HG03354 (cell line): Measurements from ENCODE around the gene CLEC17A.
"Not testable (repeated sequence)": the region's sequence is repeated elsewhere in the genome, so short reads cannot be mapped to it uniquely, and the experiment has no call there.

Experiments
- ATAC-seq: cut with Tn5 transposase; IDR thresholded peaks from one replicate; pipeline ENCODE4 v1.9.1; 2021; ENCODE audit warnings: mild to moderate bottlenecking; ENCODE audit not compliant: unreplicated experiment, poor library complexity, severe bottlenecking

Gene CLEC17A

GRCh38 chr19:14575428-14575980 is 7.4 kb upstream of the CLEC17A start:
- ATAC-seq: no peak

GRCh38 chr19:14576363-14576762 is 6.5 kb upstream of the CLEC17A start:
- ATAC-seq: no peak

DNA sequence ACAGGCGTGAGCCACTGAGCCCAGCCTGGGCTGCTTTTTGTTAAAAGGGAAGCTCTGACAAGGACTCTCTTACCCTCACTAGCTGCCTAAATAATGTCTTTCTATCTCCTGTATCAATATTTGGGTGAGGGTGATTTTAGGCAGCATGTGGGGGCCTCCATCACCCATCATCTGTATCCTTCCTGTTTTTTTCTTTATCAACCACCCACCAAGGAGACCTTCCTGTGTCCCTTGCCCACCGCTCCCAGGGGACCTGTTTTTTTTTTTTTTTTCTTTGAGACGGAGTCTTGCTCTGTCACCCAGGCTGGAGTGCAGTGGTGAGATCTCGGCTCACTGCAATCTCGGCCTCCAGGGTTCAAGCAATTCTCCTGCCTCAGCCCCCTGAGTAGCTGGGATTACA is 5.6 kb upstream of the CLEC17A start:
- ATAC-seq: no peak

DNA sequence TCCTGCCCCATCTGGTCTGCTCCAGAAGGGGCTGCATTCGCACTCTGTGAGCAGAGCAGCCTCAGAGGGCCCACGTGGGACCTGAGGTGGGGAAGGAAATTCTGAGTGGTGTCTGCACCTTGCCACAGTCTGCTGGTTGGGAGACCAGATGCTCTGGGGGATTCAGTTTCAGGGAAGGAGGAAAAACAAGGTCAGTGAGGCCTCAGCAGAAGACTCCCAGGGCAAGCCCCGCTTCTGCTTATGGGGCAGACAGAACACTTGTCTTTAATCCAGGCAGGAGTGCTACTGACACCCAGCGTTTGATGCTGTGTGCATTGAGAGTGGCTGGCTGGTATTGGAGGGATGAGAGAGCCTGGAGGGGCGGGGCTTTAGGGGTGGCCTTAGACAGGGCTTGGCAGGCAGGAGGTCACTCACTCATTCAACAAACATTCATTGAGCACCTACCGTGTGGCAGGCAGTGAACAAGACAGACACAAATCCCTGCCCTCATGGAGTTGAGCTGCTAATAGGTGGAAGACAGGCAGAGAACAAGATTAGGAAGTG is 4.9 kb upstream of the CLEC17A start:
- ATAC-seq: no peak

- ATAC-seq: no peak
Observed at GRCh38 chr19:14580623-14581237, 2.2 kb upstream of the CLEC17A start.

GRCh38 chr19:14584372-14584771 is 1.5 kb downstream of the CLEC17A start:
- ATAC-seq: not testable (repeated sequence)

- peak; percentile 65 for ATAC-seq
Observed at GRCh38 chr19:14585187-14585586, 2.3 kb downstream of the CLEC17A start.

DNA sequence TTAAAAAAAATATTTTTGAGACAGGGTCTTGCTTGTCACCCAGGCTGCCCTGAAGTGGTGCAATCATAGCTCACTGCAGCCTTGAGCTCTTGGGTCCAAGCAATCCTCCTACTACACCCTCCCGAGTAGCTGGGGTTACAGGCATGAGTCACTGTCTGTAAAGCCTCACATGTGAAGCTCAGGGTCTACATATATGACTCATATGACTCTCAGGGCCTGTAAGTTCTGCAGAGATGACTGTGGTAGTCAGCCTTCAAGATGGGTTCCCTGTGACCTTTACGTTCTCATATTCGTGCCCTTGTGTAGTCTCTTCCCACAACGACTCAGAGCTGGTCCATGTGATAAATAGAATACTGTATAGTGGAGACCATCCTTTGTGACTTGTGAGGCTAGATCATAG is 6.5 kb downstream of the CLEC17A start:
- not testable (repeated sequence) for ATAC-seq

- no peak for ATAC-seq
Observed at GRCh38 chr19:14595558-14595957, 12.7 kb downstream of the CLEC17A start.

- ATAC-seq: no peak
Observed at GRCh38 chr19:14599548-14600147, 16.8 kb downstream of the CLEC17A start.

DNA sequence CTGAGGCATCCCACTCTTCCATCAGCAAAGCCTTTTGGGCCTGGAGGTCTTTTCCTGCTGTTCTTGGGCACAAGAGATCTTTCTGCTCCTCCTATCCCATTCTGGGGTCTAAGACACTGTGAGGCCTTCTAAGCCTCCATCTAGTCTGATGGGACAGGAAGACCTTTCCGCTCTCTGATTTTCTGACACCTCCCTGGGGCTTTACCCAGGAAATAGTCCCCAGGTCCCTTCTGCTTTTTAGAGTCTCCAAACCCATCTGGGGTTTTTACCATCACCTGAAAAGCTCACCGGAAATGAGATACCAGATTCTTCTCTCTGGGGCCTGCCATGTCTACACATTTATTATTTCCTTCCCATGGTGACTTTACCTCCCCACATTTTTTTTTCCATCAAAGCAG is 21.1 kb downstream of the CLEC17A start:
- peak; percentile 83 for ATAC-seq

DNA sequence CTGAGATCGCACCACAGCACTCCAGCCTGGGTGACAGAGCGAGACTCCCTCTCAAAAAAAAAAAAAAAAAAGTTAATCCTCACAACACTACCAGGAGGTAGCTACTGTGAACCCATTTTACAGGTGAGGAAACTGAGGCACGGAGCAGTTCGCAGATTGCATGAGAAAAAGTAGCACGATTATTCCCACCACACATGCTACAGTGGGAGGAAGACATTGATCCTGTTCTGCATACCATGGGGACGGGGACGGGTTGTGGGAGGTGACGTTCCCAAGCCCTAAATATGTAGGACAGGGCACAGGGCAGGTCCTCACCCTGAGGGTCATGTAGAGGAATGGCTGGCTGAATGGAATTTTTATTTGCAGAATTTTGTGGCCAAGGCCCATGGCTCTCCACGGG is 23.7 kb downstream of the CLEC17A start:
- no peak for ATAC-seq

- no peak for ATAC-seq
Observed at GRCh38 chr19:14611051-14611450, 28.2 kb downstream of the CLEC17A start.

DNA sequence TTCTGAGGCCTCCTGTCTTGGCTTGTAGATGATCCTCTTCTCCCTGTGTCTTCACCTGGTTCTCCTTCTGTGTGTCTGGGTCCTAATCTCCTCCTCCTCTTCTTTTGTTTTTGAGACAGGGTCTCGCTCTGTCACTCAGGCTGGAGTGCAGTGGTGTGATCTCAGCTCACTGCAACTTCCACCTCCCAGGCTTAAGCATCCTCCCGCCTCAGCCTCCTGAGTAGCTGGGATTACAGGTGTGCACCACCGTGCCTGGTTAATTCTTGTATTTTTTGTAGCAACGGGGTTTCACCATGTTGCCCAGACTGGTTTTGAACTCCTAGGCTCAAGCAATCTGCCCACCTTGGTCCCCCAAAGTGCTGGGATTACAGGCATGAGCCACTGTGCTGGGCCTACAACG is 29.4 kb downstream of the CLEC17A start:
- ATAC-seq: not testable (repeated sequence)

GRCh38 chr19:14612657-14613056 is 29.8 kb downstream of the CLEC17A start:
- ATAC-seq: no peak

- ATAC-seq: not testable (repeated sequence)
Observed at GRCh38 chr19:14613399-14614098, 30.7 kb downstream of the CLEC17A start.

- no peak for ATAC-seq
Observed at GRCh38 chr19:14614099-14614412, 31.2 kb downstream of the CLEC17A start.

GRCh38 chr19:14615623-14616022 is 32.7 kb downstream of the CLEC17A start:
- no peak for ATAC-seq

DNA sequence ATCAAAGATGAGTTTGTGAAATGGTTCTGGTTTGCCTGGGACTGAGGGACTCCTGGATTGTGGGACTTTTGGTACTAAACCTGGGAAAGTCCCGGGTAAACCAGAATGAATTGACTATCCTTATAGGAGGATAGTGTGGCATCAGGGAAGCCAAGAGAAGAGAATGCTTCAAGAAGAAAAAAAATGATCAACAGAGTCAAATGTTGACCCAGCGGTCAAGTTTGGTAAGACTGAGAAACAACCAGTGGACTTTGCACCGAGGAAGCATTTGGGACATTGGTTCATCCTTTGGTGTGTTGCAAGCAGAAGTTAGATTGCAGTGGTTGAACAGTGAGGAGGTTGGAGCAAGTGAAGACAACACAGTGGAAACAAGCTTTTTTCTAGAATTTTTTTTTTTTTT is 33.5 kb downstream of the CLEC17A start:
- no peak for ATAC-seq

GRCh38 chr19:14619404-14619803 is 36.5 kb downstream of the CLEC17A start:
- no peak for ATAC-seq

- not testable (repeated sequence) for ATAC-seq
Observed at GRCh38 chr19:14624491-14624890, 41.6 kb downstream of the CLEC17A start.
